Measurements from ENCODE around the gene KRT35.

Gene KRT35

DNA sequence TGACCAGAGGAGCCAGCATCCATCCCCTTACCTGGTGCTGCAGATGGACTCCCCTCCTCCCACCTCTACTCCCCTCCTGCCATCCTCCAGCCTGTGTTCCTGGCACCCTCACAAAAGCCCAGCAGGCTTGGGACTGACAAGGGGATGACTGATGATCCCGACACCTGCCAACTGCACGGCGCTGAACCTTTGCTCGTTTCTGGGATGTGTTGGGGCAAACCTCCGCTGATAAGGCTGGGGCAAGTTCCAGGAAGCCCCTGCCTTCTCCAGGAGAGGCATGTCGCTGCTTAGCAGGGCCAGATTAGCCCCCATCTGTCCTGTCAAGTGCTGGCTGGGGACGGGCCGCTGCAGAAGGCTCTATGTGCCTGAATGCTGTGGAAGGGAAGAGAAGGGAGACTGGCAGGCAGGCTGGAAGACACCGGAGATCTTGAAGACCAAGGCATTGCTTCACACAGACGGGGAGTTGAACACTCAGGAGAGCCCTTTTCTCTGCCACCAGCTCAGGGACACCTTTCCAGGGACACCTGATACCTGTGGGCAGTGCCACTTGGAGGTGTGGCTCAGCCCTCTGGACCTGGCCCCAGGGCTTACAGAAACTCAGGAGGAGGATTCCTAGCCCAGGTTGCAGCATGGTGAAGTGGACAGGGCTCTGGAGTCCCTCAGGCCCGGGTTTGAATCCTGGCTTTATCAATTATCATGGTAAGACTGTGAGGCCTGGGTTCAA lies 38.7 kb upstream of the KRT35 start:
- no peak for TF ChIP-seq POLR2A (IDR thresholded peaks at IDR 0.05; ENCODE audit: low read depth, low read length)
- DNase-seq (ENCODE audit: insufficient read length, low spot score) (no peak), FAIRE-seq (no peak)

DNA sequence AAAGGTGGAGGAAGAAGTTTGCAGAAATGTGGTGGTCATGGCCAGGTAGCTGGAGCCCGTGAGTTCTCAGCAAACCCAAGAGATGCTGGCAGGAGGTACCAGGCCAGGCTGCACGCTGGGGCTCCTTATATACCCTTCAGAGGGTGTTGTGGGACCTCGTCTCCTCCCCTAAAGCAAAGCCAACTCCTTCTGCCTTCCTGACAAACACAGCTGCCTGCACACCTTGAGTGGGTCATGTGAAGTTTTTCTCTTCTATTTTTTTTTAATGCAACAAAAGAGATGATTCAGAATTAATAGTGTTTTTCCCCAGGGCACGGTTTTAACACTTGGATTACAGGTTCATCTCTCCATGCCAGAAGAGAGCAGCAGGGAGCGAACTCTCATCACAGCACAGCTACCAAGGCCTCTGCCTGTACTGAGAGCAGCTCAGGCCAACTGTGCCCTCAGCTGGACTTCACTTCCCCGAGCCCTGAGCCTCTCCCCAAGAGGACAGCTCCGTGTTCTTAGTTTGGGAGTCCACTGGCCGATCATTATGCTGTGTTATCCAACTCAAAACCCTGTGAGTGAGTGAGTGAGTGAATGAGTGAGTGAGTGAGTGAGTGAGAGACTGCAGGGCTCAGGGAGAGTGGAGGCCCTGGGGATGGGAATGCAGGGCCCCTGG lies 38.0 kb upstream of the KRT35 start, which contains the start of gene KRT15:
TSS of gene KRT15 (minus strand) at position 102 of the 661 bp plus-strand sequence. CDS start at position 39, 63 bp downstream.
- DNase-seq (ENCODE audit: insufficient read length, low spot score), result no peak
- no peak for FAIRE-seq
- TF ChIP-seq POLR2A (IDR thresholded peaks at IDR 0.05; ENCODE audit: low read depth, low read length), result no peak

DNA sequence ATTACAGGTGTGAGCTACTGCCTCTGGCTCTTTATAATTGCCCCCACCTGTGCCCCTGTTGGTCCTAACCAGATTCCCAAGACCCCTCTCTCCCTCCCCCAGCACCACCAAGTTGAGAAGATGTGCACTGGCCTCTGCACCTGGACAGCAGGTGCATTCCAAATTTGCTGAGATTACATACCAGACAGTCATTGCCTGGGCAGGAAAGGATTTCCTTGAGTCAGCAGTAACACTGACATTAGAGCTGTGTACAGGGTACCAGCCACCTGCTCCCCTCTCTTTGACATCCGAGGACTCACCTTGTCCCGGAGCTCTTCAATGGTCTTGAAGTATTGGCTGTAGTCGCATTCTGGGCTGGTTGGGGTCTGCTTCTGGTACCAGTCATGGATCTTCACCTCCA lies 37.1 kb upstream of the KRT35 start:
- DNase-seq (ENCODE audit: insufficient read length, low spot score) (no peak), FAIRE-seq (no peak)
- no peak for TF ChIP-seq POLR2A (IDR thresholded peaks at IDR 0.05; ENCODE audit: low read depth, low read length)

DNA sequence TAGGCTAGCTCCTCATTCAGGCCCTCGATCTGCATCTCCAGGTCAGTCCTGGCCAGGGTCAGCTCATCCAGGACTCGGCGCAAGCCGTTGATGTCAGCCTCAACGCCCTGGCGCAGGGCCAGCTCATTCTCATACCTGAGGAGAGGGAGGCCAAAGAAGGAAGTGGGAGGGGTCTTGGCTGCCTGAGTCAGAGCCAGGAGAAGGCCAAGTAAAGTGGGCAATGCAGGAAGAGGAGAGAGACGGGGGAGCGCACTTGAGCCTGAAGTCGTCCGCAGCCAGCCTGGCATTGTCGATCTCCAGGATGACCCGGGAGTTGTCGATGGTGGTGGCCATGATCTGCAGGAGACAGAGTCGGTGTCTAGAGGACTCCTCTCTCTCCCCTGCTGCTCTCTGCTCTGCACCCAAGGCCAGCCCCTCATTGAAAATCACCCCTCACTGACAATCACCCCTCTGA lies 35.9 kb upstream of the KRT35 start:
- DNase-seq (ENCODE audit: insufficient read length, low spot score), result no peak
- TF ChIP-seq POLR2A (IDR thresholded peaks at IDR 0.05; ENCODE audit: low read depth, low read length), result no peak
- no peak for FAIRE-seq

DNA sequence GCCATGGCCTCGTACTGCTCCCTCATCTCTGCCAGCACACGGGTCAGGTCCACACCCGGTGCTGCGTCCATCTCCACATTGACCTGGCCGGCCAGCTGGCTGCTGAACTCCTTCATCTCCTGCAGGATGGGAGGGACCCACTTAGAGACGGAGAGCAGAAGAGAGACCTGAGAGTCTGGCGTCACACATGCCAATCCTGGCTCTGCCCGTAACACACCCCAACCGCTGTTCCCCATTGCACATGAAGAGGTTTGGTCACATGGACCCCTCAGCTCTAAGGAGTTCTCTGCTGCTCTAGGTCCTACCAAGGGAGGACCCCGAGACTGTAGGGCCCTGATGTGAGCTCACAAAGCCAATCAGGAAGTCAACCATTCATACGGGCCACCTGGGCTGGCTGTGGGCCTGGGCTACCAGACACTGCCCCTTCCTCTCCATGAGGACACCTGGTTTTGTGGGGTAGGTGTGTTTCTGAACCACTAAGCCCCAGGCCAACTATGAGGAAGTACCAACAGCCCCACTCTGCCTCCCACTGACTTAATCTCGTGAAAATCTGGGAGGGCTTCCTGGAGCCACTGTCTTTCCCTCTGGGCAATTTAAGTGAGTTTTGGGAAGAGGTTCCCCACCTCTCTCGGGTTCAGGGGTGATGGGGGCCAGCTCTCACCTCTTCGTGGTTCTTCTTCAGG lies 35.3 kb upstream of the KRT35 start:
- FAIRE-seq (no peak), DNase-seq (ENCODE audit: insufficient read length, low spot score) (no peak)
- TF ChIP-seq POLR2A (IDR thresholded peaks at IDR 0.05; ENCODE audit: low read depth, low read length), result no peak

- FAIRE-seq (no peak), DNase-seq (ENCODE audit: insufficient read length, low spot score) (no peak)
- TF ChIP-seq POLR2A (IDR thresholded peaks at IDR 0.05; ENCODE audit: low read depth, low read length), result no peak
Measured at GRCh38 chr17:41513168-41513547, 32.2 kb upstream of the KRT35 start.

DNA sequence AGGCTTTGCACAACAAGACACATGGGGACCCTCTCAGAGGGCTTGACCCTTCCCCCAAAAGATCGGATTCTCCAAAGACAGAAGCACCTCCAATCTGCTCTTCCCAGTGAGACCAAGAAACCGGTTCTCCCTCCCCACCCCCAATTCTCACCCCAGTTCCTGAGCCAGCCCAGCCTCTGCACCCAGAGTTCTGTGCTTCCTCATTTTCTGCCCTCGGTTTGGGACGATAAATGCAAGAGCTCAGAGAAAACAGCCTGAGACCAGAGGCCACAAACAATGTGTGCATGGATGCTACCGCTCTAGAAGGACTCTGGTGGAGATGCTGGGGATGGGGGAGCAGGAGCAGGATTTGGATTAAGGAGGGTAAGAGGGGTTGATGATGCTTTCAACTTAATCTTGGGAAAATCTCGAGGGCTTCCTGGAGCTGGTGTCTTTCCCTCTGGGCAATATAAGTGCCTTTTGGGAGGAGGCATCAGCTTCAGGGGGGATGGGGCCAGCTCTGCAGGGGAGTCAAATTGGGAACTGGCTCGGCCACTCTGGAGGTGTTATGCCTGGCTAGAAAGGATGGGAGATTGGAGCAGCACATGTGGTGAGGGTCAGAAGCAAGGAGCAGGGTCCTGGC lies 31.7 kb upstream of the KRT35 start:
- no peak for DNase-seq (ENCODE audit: insufficient read length, low spot score)
- no peak for FAIRE-seq
- TF ChIP-seq POLR2A (IDR thresholded peaks at IDR 0.05; ENCODE audit: low read depth, low read length), result no peak

DNA sequence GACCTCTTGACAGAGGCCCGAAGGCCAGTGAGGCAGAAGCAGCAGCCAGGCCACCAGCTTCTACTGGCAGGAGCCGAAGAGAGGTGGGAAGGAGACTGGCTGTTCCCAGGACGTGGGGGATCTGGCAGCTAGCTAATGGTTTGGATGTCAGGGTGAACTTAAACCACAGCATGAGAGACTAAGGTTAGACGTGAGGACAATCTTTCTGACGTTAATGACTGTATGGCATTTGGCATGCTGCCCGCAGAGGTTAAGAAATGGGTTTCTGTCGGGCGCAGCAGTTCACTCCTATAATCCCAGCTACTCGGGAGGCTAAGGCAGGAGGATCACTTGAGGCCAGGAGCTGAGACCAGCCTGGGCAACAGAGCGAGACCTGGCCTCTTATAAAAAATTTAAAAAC lies 30.8 kb upstream of the KRT35 start:
- TF ChIP-seq POLR2A (IDR thresholded peaks at IDR 0.05; ENCODE audit: low read depth, low read length), result no peak
- no peak for DNase-seq (ENCODE audit: insufficient read length, low spot score)
- FAIRE-seq, result no peak

- FAIRE-seq (no peak), DNase-seq (ENCODE audit: insufficient read length, low spot score) (no peak)
- no peak for TF ChIP-seq POLR2A (IDR thresholded peaks at IDR 0.05; ENCODE audit: low read depth, low read length)
Measured at GRCh38 chr17:41511116-41511515, 30.2 kb upstream of the KRT35 start.

- DNase-seq (ENCODE audit: insufficient read length, low spot score), result no peak
- no peak for TF ChIP-seq POLR2A (IDR thresholded peaks at IDR 0.05; ENCODE audit: low read depth, low read length)
- FAIRE-seq, result no peak
Measured at GRCh38 chr17:41510251-41511065, 29.5 kb upstream of the KRT35 start.

- DNase-seq (ENCODE audit: insufficient read length, low spot score) (no peak), FAIRE-seq (no peak)
- TF ChIP-seq POLR2A (IDR thresholded peaks at IDR 0.05; ENCODE audit: low read depth, low read length), result no peak
Measured at GRCh38 chr17:41507315-41507880, 26.4 kb upstream of the KRT35 start.

DNA sequence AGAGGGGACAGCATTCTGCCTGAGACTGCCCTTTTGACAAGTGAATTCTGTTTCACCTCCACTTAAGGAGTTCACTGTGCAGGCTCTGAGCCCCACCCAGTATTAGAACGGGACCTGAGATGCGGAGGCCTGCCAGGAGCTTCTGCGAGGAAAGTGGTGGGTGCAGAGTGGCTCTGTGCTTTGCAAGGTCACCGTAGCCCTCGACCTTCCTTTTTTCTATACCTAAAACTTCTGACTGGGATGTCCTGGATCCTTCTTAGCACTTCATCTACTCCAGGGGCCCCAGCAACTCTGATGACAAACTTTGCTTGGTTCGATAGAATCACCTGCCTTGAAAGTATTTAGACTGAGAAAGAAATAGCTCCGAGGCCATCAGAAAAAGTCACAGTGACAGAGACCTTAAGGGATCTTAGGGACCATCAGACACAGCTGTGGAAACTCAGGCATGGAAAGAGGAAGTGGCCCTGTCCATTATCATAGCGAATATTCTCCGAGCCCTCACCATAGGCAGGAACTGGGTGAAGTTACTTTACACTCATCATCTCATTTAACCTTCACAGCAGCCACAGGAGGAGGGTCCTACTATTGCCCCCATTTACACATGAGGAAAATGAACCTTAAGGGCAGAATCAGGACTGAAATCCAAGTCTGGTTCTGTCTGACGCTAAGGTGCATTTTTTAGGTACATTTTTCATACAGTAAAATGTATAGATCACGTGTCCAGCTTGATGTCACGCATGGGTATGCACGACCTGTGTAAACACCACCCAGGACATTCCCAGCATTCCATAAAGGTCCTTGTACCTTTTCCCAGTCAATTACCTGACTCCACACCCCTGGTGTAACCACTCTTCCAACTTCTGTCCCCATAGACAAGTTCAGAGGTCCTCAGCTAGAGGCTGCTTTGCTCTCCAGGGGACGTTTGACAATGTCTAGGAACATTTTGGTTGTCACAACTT lies 25.1 kb upstream of the KRT35 start:
- no peak for FAIRE-seq
- no peak for DNase-seq (ENCODE audit: insufficient read length, low spot score)
- TF ChIP-seq POLR2A (IDR thresholded peaks at IDR 0.05; ENCODE audit: low read depth, low read length), result no peak

Data from H54 (cell line).